Coronary artery (tissue), 2 donors: Measurements from ENCODE around the gene RELA.
A peak's percentile ranks its signal among the peaks of the same experiment; 100 is the strongest.
"Not testable (repeated sequence)": the region's sequence is repeated elsewhere in the genome, so short reads cannot be mapped to it uniquely, and the experiment has no call there.

Source experiments
- DNase-seq: peaks from one replicate; pipeline ENCODE4 v3.0.0-alpha.2; 2017; ENCODE audit warnings: low spot score
- H3K27ac ChIP-seq, 2 donors: fragments of 200-600 bp; sonication (generic); one replicate each; pipeline ENCODE4 v1.5.1; 2016 to 2019
- H3K4me3 ChIP-seq: fragments of 200-600 bp; sonication (generic); 2 replicates; pipeline ENCODE4 v1.5.1; 2016; ENCODE audit warnings: mild to moderate bottlenecking, moderate library complexity
- TF ChIP-seq, protein P1 (sequence below): fragments of 200-600 bp; sonication (generic); IDR thresholded peaks from one replicate; pipeline ENCODE4 v1.5.1; 2019; ENCODE audit warnings: antibody characterized with exemption

RELA gene

DNA sequence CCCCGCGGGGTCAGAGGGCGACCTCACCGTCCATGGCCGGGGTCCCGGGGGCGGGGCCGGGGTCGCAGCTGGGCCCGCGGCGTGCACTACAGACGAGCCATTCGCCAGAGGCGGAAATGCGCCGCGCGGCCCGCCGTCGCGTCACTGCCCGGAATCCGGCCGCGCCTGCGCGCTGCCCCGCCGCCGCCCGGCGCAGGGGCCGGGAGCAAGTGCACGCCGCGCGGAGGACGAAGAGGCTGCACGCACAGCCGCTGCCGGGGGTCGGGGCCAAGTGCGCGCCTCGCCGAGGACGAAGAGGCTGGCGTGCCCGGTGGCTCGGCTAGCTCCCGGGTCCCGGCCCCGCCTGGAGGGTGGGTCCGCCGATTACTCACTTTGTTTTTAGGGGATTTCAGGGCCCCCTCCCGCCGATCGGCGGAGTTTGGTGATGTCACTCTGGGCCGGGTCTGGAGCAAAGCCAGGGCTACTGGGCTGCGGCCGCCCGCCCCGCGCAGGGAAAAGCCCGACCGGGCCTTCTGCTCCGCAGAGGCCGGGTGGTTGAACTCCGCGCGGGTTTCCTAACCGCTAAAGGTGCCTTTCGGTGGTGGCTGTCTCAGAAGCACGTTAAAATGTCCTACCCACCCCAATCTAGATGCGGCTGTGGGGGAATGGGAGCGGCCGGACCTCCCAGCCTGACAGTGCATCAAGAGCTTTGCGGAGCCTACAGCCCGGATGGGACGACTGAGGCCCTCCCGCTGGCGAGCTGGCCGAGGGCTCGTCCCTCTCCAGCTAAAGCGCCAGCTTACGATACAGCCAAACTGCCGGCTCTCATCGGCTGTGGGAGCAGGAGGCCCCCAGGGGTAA lies at the start of gene RELA:
Gene RELA (minus strand): TSS at position 118 of the 840 bp plus-strand sequence. CDS start 84 bp downstream, at position 34.
- peak; percentile 98 for DNase-seq
- TF ChIP-seq, protein P1, sequence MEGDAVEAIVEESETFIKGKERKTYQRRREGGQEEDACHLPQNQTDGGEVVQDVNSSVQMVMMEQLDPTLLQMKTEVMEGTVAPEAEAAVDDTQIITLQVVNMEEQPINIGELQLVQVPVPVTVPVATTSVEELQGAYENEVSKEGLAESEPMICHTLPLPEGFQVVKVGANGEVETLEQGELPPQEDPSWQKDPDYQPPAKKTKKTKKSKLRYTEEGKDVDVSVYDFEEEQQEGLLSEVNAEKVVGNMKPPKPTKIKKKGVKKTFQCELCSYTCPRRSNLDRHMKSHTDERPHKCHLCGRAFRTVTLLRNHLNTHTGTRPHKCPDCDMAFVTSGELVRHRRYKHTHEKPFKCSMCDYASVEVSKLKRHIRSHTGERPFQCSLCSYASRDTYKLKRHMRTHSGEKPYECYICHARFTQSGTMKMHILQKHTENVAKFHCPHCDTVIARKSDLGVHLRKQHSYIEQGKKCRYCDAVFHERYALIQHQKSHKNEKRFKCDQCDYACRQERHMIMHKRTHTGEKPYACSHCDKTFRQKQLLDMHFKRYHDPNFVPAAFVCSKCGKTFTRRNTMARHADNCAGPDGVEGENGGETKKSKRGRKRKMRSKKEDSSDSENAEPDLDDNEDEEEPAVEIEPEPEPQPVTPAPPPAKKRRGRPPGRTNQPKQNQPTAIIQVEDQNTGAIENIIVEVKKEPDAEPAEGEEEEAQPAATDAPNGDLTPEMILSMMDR: no peak
- Histone ChIP-seq H3K27ac (peak within 1 kb of the TSS; percentile 99 to 100), H3K4me3 (peak within 1 kb of the TSS; percentile 97)

GRCh38 chr11:65711785-65712632 lies 49.3 kb upstream of the RELA start, which contains the start of gene KAT5:
KAT5 (plus strand) TSS chr11:65712252; CDS start chr11:65712268, 16 bp downstream.
- H3K27ac ChIP-seq: peak within 1 kb of the TSS; percentile 94 to 98
- DNase-seq: peak; percentile 99
- TF ChIP-seq, protein P1: peak; percentile 96
- H3K4me3 ChIP-seq: peak within 1 kb of the TSS; percentile 90

DNA sequence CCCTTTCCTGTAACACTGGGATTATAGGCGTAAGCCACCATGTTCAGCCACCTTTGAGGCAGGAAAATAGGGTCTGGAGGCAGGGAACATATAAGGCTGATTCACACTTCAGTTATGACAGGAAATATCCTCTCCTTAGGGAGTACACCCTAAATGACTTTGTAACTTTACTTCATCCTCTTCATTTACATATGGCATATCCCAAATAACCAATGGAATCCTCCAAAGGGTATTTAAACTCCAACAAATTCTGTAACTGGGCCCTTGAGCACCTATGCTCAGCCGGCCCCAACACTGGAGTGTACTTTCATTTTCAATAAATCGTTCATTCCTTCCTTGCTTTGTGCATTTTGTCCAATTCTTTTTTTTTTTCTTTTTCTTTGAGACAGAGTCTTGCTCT lies 47.7 kb upstream of the RELA start:
- TF ChIP-seq, protein P1: no peak
- H3K27ac ChIP-seq: peak overlapping the region; percentile 42 to 94
- DNase-seq: no peak
- no peak overlapping the region for H3K4me3 ChIP-seq

DNA sequence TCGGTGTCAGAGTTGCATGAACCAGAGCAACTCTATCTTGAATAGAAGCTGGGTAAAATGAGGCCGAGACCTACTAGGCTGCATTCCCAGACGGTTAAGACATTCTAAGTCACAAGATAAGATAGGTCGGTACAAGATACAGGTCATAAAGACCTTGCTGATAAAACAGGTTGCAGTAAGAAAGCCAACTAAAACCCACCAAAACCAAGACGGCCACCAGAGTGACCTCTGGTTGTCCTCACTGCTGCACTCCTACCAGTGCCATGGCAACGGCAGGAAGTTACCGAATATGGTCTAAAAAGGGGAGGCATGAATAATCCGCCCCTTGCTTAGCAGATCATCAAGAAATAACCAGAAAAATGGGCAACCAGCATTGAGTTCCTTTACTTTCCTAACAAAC lies 46.9 kb upstream of the RELA start:
- TF ChIP-seq, protein P1: no peak
- no peak overlapping the region for H3K4me3 ChIP-seq
- no peak for DNase-seq
- peak overlapping the region in 1 of 2 donors; percentile 14 for H3K27ac ChIP-seq

- Histone ChIP-seq H3K4me3 (no peak overlapping the region), H3K27ac (no peak overlapping the region)
- DNase-seq: no peak
- TF ChIP-seq, protein P1: no peak
Observed at GRCh38 chr11:65708451-65708850, 45.7 kb upstream of the RELA start.

GRCh38 chr11:65707002-65707401 lies 44.3 kb upstream of the RELA start:
- not testable (repeated sequence) for H3K27ac ChIP-seq, DNase-seq, H3K4me3 ChIP-seq

GRCh38 chr11:65706303-65706763 lies 43.6 kb upstream of the RELA start:
- H3K4me3 ChIP-seq: peak overlapping the region; percentile 24
- not testable (repeated sequence) for DNase-seq, H3K27ac ChIP-seq
- TF ChIP-seq, protein P1: peak; percentile 66
